Left ventricle myocardium inferior (tissue), 1 donor: Measurements from ENCODE around the gene ACO1. TPM values are rescaled to one million over a fixed set of nuclear protein-coding genes. Genes with fewer than 3 reads are reported as not detected.

Experiments
- DNase-seq: peaks from one replicate; pipeline ENCODE4 v3.0.0-alpha.2; 2020
- H3K27ac ChIP-seq: fragments of 200-600 bp; replicated peaks from 2 replicates; pipeline ENCODE4 v1.8.0; 2021
- H3K27me3 ChIP-seq: fragments of 200-600 bp; 2 replicates; pipeline ENCODE4 v1.8.0; 2021; ENCODE audit warnings: low read depth
- H3K36me3 ChIP-seq: fragments of 200-600 bp; 2 replicates; pipeline ENCODE4 v1.8.0; 2021
- H3K4me1 ChIP-seq: fragments of 200-600 bp; 2 replicates; pipeline ENCODE4 v1.8.0; 2021
- H3K4me3 ChIP-seq: fragments of 200-600 bp; 2 replicates; pipeline ENCODE4 v1.8.0; 2021; ENCODE audit warnings: mild to moderate bottlenecking, moderate library complexity
- H3K9me3 ChIP-seq: fragments of 200-600 bp; replicated peaks from 2 replicates; pipeline ENCODE4 v1.8.0; 2021
- intact Hi-C: fragments of 100-400 bp; cut with micrococcal nuclease; formaldehyde crosslinking; loops from one replicate; pipeline ENCODE4 v1.11.0; 2022
- total RNA-seq: library from RNA; stranded (reverse); fragmentation: NEBNext Ultra II Directional; extraction: Animal tissue kit (Norgen Biotek cat#: 25700); gene quantifications from one replicate; pipeline ENCODE4 v1.2.1, GENCODE V29; 2021
- TF ChIP-seq, protein P1 (sequence below): fragments of 200-600 bp; IDR thresholded peaks from 2 replicates; pipeline ENCODE4 v1.8.0; 2021; ENCODE audit warnings: antibody characterized with exemption, mild to moderate bottlenecking, borderline replicate concordance
- donor health status: DM: no; HTN: yes; CAD: no; lungs with severe emphysema.

ACO1 gene
- total RNA-seq, 1 donor from 2014 or later, result 62.7 TPM

- intact Hi-C loops, result no loop called here
- H3K9me3 ChIP-seq, result peaks cover 7% of the 10 kb centered on the region
- no peak for DNase-seq
- TF ChIP-seq, protein P1, sequence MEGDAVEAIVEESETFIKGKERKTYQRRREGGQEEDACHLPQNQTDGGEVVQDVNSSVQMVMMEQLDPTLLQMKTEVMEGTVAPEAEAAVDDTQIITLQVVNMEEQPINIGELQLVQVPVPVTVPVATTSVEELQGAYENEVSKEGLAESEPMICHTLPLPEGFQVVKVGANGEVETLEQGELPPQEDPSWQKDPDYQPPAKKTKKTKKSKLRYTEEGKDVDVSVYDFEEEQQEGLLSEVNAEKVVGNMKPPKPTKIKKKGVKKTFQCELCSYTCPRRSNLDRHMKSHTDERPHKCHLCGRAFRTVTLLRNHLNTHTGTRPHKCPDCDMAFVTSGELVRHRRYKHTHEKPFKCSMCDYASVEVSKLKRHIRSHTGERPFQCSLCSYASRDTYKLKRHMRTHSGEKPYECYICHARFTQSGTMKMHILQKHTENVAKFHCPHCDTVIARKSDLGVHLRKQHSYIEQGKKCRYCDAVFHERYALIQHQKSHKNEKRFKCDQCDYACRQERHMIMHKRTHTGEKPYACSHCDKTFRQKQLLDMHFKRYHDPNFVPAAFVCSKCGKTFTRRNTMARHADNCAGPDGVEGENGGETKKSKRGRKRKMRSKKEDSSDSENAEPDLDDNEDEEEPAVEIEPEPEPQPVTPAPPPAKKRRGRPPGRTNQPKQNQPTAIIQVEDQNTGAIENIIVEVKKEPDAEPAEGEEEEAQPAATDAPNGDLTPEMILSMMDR, result no peak
- H3K4me3 ChIP-seq, result no peak overlapping the region
- no peaks in the 10 kb centered on the region for H3K4me1 ChIP-seq
- no peaks in the 10 kb centered on the region for H3K27me3 ChIP-seq
- peaks cover 58% of the 10 kb centered on the region for H3K36me3 ChIP-seq
- H3K27ac ChIP-seq, result no peak overlapping the region
Measured at GRCh38 chr9:32406046-32406445, 21.6 kb downstream of the ACO1 start.

GRCh38 chr9:32411753-32412152, 27.3 kb downstream of the ACO1 start:
- Histone ChIP-seq H3K4me1 (no peaks in the 10 kb centered on the region), H3K27ac (no peak overlapping the region), H3K4me3 (no peak overlapping the region), H3K9me3 (no peaks in the 10 kb centered on the region), H3K27me3 (no peaks in the 10 kb centered on the region), H3K36me3 (peaks cover 98% of the 10 kb centered on the region)
- TF ChIP-seq, protein P1, result no peak
- intact Hi-C loops, result no loop called here
- DNase-seq, result no peak

DNA sequence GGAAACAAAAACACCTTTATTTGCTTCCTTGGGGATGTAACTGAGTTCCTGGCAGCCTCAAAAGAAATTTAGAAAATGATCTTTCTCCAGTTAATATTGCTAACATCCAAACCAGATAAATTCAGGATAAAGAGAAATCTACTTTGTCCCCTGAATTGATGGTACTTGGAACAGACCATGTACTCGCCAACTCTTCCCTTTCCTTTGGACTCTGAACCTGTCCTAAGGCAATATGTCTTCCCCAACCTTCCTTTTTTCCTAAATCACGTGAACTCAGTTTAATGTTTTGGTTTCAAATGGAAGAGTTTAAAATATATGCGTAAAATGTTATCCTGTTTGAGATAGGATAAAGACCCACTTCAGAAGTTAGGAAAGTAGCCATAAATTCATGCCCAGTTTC, 28.0 kb downstream of the ACO1 start:
- TF ChIP-seq, protein P1, result no peak
- intact Hi-C loops, result no loop called here
- H3K27me3 ChIP-seq, result no peaks in the 10 kb centered on the region
- peaks cover 96% of the 10 kb centered on the region for H3K36me3 ChIP-seq
- no peaks in the 10 kb centered on the region for H3K4me1 ChIP-seq
- H3K9me3 ChIP-seq, result no peaks in the 10 kb centered on the region
- H3K4me3 ChIP-seq, result no peak overlapping the region
- DNase-seq, result no peak
- H3K27ac ChIP-seq, result no peak overlapping the region

GRCh38 chr9:32413424-32413823, 29.0 kb downstream of the ACO1 start:
- no peak overlapping the region for H3K4me3 ChIP-seq
- peaks cover 93% of the 10 kb centered on the region for H3K36me3 ChIP-seq
- no peaks in the 10 kb centered on the region for H3K9me3 ChIP-seq
- intact Hi-C loops, result no loop called here
- TF ChIP-seq, protein P1, result no peak
- no peak for DNase-seq
- H3K27me3 ChIP-seq, result no peaks in the 10 kb centered on the region
- H3K27ac ChIP-seq, result no peak overlapping the region
- no peaks in the 10 kb centered on the region for H3K4me1 ChIP-seq

DNA sequence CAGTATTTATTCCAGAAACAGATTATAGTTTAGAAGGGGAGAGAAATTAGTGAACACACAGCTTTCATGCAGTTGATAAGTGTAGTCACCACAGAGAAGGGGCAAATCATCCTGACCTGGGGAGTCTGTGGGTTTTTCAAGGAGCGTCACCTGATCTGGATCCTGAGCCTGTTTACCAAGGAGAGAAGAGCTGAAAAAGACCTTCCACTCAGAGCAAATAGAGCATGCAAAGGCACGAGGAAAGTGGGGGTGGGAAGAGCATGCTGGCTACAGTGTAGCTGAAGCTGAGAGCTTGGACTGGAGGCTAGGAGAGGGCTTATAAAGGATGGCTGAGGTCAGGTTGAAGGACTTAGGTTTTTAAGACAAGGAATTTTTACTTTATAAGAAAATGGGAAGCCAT, 30.4 kb downstream of the ACO1 start:
- no peaks in the 10 kb centered on the region for H3K9me3 ChIP-seq
- H3K4me1 ChIP-seq, result no peaks in the 10 kb centered on the region
- H3K27me3 ChIP-seq, result no peaks in the 10 kb centered on the region
- TF ChIP-seq, protein P1, result no peak
- no peak for DNase-seq
- H3K4me3 ChIP-seq, result no peak overlapping the region
- no peak overlapping the region for H3K27ac ChIP-seq
- peaks cover 93% of the 10 kb centered on the region for H3K36me3 ChIP-seq
- intact Hi-C loops, result no loop called here

- Histone ChIP-seq H3K27ac (no peak overlapping the region), H3K9me3 (no peaks in the 10 kb centered on the region), H3K27me3 (no peaks in the 10 kb centered on the region), H3K4me1 (no peaks in the 10 kb centered on the region), H3K4me3 (no peak overlapping the region), H3K36me3 (peaks cover 93% of the 10 kb centered on the region)
- DNase-seq, result no peak
- TF ChIP-seq, protein P1, result no peak
- intact Hi-C loops, result no loop called here
Measured at GRCh38 chr9:32419921-32420320, 35.5 kb downstream of the ACO1 start.
